Measurements from ENCODE around the gene ZSCAN31.
"Not testable (repeated sequence)": the region's sequence is repeated elsewhere in the genome, so short reads cannot be mapped to it uniquely, and the experiment has no call there.

The ZSCAN31 gene

GRCh38 chr6:28335564-28336283, at the start of gene ZSCAN31:
Gene ZSCAN31, minus strand, starts transcription at chr6:28336148. Its CDS starts 6,465 bp downstream, at chr6:28329683.
- DNase-seq: peak; percentile 92

GRCh38 chr6:28384143-28384533, 48.2 kb upstream of the ZSCAN31 start:
- DNase-seq: no peak

GRCh38 chr6:28383235-28384142, 47.5 kb upstream of the ZSCAN31 start:
- peak; percentile 38 for DNase-seq

GRCh38 chr6:28380381-28380780, 44.4 kb upstream of the ZSCAN31 start:
- DNase-seq: no peak

GRCh38 chr6:28378644-28379043, 42.7 kb upstream of the ZSCAN31 start:
- no peak for DNase-seq

GRCh38 chr6:28377879-28378278, 41.9 kb upstream of the ZSCAN31 start:
- no peak for DNase-seq

GRCh38 chr6:28373925-28374324, 38.0 kb upstream of the ZSCAN31 start:
- no peak for DNase-seq

GRCh38 chr6:28371706-28372451, 35.9 kb upstream of the ZSCAN31 start:
- no peak for DNase-seq

GRCh38 chr6:28371280-28371679, 35.3 kb upstream of the ZSCAN31 start:
- no peak for DNase-seq

- no peak for DNase-seq
These were observed 34.5 kb upstream of the ZSCAN31 start for GRCh38 chr6:28370440-28370839.

- no peak for DNase-seq
These were observed 33.5 kb upstream of the ZSCAN31 start for GRCh38 chr6:28369463-28369862.

- DNase-seq: no peak
These were observed 32.6 kb upstream of the ZSCAN31 start for GRCh38 chr6:28368522-28368921.

GRCh38 chr6:28365590-28365989, 29.6 kb upstream of the ZSCAN31 start:
- not testable (repeated sequence) for DNase-seq

GRCh38 chr6:28360961-28361360, 25.0 kb upstream of the ZSCAN31 start:
- DNase-seq: no peak

- not testable (repeated sequence) for DNase-seq
These were observed 23.6 kb upstream of the ZSCAN31 start for GRCh38 chr6:28359562-28359961.

GRCh38 chr6:28357036-28357435, 21.1 kb upstream of the ZSCAN31 start:
- DNase-seq: no peak

- no peak for DNase-seq
These were observed 20.7 kb upstream of the ZSCAN31 start for GRCh38 chr6:28356666-28357020.

- DNase-seq: peak; percentile 79
These were observed 20.1 kb upstream of the ZSCAN31 start for GRCh38 chr6:28355743-28356665.

- DNase-seq: no peak
These were observed 19.0 kb upstream of the ZSCAN31 start for GRCh38 chr6:28354688-28355554.

GRCh38 chr6:28353981-28354676, 18.2 kb upstream of the ZSCAN31 start:
- no peak for DNase-seq

GRCh38 chr6:28353356-28353755, 17.4 kb upstream of the ZSCAN31 start:
- DNase-seq: no peak
